ENCODE data around the gene JARID2. TPM values are rescaled to one million over a fixed set of nuclear protein-coding genes. Genes with fewer than 3 reads are reported as not detected.

The JARID2 gene
- total RNA-seq, 1 experiment from 2014 or later = 23.6 TPM

- Histone ChIP-seq H3K4me2 (ENCODE audit: low read length) (no peak overlapping the region), H3K27me3 (ENCODE audit: insufficient read depth, low read length) (no peaks in the 10 kb centered on the region), H3K27ac (ENCODE audit: low read depth, low read length) (no peak overlapping the region), H2AFZ (ENCODE audit: low read depth, low read length, poor library complexity, severe bottlenecking) (no peak overlapping the region), H3K4me1 (ENCODE audit: control insufficient read depth in 1 of 2, insufficient read depth in 2 of 2, low read length in 2 of 2) (peaks cover 0 to 7% of the 10 kb centered on the region in 2 experiments; a peak in 1 of 4 replicates), H3K79me2 (ENCODE audit: insufficient read depth, low read length) (no peaks in the 10 kb centered on the region), H3K9me3 (ENCODE audit: control insufficient read depth in 1 of 2, insufficient read depth in 1 of 2, low read depth in 1 of 2, low read length in 2 of 2) (no peaks in the 10 kb centered on the region), H3K9me2 (ENCODE audit: insufficient read depth) (no peaks in the 10 kb centered on the region), H3K9ac (ENCODE audit: low read length) (no peak overlapping the region), H3K36me3 (ENCODE audit: control insufficient read depth in 1 of 2, insufficient read depth in 2 of 2, low read length in 2 of 2) (no peaks in the 10 kb centered on the region), H3K4me3 (replicated peaks in 1 of 2; ENCODE audit: low read depth in 1 of 2, low read length in 2 of 2) (no peak overlapping the region), H4K20me1 (ENCODE audit: insufficient read depth) (no peaks in the 10 kb centered on the region)
- intact Hi-C loops (cut with micrococcal nuclease) = no loop called here
- POLR2A ChIA-PET = no interaction called here
- TF ChIP-seq ATF3 (IDR thresholded peaks at IDR 0.05) (no peak), POLR2A (IDR thresholded peaks at IDR 0.05; ENCODE audit: borderline replicate concordance, extremely low read depth, insufficient read depth, insufficient read length) (no peak), YY1 (IDR thresholded peaks at IDR 0.05; ENCODE audit: extremely low read depth, insufficient replicate concordance, low read depth, low read length) (no peak), EGR1 (IDR thresholded peaks at IDR 0.05; ENCODE audit: low read depth) (no peak), CTCF (IDR thresholded peaks at IDR 0.05 in 2 of 3, conservative IDR thresholded peaks at IDR 0.05 in 1 of 3; ENCODE audit: borderline replicate concordance in 1 of 3, insufficient read depth in 1 of 3, low read depth in 2 of 3, low read length in 2 of 3) (no peak), ZFX (IDR thresholded peaks at IDR 0.05) (no peak), FOSL1 (IDR thresholded peaks at IDR 0.05; ENCODE audit: low read depth) (no peak), JUND (IDR thresholded peaks at IDR 0.05) (no peak), POLR2AphosphoS5 (IDR thresholded peaks at IDR 0.05; ENCODE audit: low read depth, low read length) (no peak), SRF (IDR thresholded peaks at IDR 0.05; ENCODE audit: low read depth) (no peak)
- RAD21 ChIA-PET (ENCODE audit: low non-redundant PET in 1 of 2, low total read pairs in 2 of 2, uncharacterized antibody in 2 of 2, unreplicated experiment in 2 of 2) = no interaction called here
- CTCF ChIA-PET = no interaction called here
- ATAC-seq (no peak), DNase-seq (ENCODE audit: low read depth, low spot score) (no peak)
- no TSS peak for BruUV-seq (replicated peaks)
These were observed 307.2 kb downstream of the JARID2 start for GRCh38 chr6:15553031-15553430.
